ENCODE results near the gene ZNF766.

GRCh38 chr19:52231154-52231910 lies 38.1 kb upstream of the ZNF766 start:
- TF ChIP-seq, protein P1, sequence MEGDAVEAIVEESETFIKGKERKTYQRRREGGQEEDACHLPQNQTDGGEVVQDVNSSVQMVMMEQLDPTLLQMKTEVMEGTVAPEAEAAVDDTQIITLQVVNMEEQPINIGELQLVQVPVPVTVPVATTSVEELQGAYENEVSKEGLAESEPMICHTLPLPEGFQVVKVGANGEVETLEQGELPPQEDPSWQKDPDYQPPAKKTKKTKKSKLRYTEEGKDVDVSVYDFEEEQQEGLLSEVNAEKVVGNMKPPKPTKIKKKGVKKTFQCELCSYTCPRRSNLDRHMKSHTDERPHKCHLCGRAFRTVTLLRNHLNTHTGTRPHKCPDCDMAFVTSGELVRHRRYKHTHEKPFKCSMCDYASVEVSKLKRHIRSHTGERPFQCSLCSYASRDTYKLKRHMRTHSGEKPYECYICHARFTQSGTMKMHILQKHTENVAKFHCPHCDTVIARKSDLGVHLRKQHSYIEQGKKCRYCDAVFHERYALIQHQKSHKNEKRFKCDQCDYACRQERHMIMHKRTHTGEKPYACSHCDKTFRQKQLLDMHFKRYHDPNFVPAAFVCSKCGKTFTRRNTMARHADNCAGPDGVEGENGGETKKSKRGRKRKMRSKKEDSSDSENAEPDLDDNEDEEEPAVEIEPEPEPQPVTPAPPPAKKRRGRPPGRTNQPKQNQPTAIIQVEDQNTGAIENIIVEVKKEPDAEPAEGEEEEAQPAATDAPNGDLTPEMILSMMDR (conservative IDR thresholded peaks at IDR 0.05; ENCODE audit: low read depth, low read length), result no peak
- TF ChIP-seq EZH2 (IDR thresholded peaks at IDR 0.05; ENCODE audit: borderline replicate concordance, low read depth, low read length, poor library complexity, severe bottlenecking), result no peak
